IPS-18c (cell line): ENCODE measurements around the gene MPC1.
"Not testable (repeated sequence)": the region's sequence is repeated elsewhere in the genome, so short reads cannot be mapped to it uniquely, and the experiment has no call there.

ENCODE experiments used
- H3K4me3 ChIP-seq: 2 replicates; pipeline ENCODE4 v1.7.0; 2013; ENCODE audit warnings: low read depth, mild to moderate bottlenecking, low read length, moderate library complexity; ENCODE audit not compliant: insufficient read depth
- H3K9me3 ChIP-seq: one replicate; pipeline ENCODE4 v1.6.1; 2013; ENCODE audit warnings: mild to moderate bottlenecking, low read length, moderate library complexity; ENCODE audit not compliant: control insufficient read depth, insufficient read depth

Gene MPC1

GRCh38 chr6:166388290-166389004, 5.7 kb upstream of the MPC1 start:
- Histone ChIP-seq H3K9me3 (no peaks in the 10 kb centered on the region), H3K4me3 (no peak overlapping the region)

DNA sequence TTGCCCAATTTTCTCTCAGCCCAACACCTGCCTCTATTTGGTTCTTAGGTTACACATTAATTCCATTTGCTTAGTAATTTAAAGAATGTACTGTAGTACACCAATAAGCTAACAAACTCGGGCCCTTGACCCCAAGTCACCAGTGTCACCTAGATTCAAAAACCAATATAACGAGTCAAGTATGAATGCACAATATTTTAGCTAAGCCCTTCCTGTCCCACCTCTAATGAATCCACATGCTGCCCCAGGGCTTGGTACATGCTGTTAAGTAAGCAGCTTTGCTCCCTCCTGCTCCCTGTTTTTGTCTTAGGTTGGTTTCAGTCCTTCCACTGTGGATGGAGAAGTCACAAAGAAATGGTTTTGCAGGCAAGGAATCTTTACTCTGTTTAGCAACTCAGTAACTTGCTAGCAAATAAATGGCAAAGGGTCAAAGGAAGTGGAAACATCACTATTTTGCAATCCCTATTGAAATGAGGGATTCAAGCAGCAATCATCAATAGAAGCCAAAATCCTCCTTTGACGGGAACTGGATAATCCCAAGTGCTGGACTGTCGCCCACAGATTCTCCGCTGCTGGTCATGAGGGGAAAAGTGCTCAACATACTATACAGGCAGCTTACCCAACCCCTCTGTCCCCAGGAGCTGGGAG, 5.0 kb upstream of the MPC1 start:
- H3K4me3 ChIP-seq: no peak overlapping the region

DNA sequence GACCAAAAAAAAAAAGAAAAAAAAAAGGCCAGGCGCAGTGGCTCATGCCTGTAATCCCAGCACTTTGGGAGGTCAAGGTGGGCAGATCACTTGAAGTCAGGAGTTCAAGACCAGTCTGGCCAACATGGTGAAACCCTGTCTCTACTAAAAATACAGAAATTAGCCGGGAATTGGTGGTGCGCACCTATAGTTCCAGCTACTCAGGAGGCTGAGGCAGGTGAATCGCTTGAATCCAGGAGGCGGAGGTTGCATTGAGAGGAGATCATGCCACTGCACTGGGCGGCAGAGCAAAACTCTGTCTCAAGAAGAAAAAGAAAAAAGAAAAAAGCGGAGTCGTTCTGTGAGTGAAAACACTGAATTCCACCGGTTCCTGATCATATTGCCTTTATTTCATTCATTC, 4.4 kb upstream of the MPC1 start:
- not testable (repeated sequence) for H3K9me3 ChIP-seq, H3K4me3 ChIP-seq

More for the DNA sequence above, 5.0 kb upstream of the MPC1 start:
- H3K9me3 ChIP-seq: no peaks in the 10 kb centered on the region

GRCh38 chr6:166386111-166386510, 3.4 kb upstream of the MPC1 start:
- H3K4me3 ChIP-seq: no peak overlapping the region
- H3K9me3 ChIP-seq: no peaks in the 10 kb centered on the region

GRCh38 chr6:166383802-166384363, 1.1 kb upstream of the MPC1 start:
- not testable (repeated sequence) for H3K9me3 ChIP-seq
- peak overlapping the region; percentile 94 for H3K4me3 ChIP-seq

GRCh38 chr6:166382500-166382932, 224 bp downstream of the MPC1 start:
- Histone ChIP-seq H3K4me3 (peak overlapping the region; percentile 94), H3K9me3 (no peaks in the 10 kb centered on the region)

- Histone ChIP-seq H3K4me3 (peak overlapping the region; percentile 94), H3K9me3 (no peaks in the 10 kb centered on the region)
Observed at GRCh38 chr6:166381733-166382499, 824 bp downstream of the MPC1 start.

GRCh38 chr6:166381381-166381732, 1.4 kb downstream of the MPC1 start:
- H3K9me3 ChIP-seq: no peaks in the 10 kb centered on the region
- peak overlapping the region; percentile 94; the same call in 1 of the 2 replicates for H3K4me3 ChIP-seq

DNA sequence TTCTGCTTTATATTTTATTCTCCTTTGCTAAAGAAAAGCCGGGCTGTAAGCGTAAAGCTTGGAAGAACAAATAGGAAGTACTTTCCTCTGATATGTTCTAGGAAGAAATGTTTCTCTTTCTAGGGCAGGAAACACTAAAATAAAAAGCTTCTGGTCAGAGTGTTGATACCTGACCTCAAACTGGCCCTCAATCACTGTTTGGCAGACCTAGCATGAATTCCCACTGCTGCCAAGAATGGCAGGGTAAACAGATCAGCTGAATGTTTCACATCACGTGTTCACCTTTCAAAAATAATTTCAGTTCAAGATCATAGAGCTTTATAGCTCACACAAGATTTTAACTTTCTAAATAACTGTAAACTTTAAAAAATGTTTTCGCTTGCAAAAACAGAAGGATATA, 2.9 kb downstream of the MPC1 start:
- H3K4me3 ChIP-seq: no peak overlapping the region

DNA sequence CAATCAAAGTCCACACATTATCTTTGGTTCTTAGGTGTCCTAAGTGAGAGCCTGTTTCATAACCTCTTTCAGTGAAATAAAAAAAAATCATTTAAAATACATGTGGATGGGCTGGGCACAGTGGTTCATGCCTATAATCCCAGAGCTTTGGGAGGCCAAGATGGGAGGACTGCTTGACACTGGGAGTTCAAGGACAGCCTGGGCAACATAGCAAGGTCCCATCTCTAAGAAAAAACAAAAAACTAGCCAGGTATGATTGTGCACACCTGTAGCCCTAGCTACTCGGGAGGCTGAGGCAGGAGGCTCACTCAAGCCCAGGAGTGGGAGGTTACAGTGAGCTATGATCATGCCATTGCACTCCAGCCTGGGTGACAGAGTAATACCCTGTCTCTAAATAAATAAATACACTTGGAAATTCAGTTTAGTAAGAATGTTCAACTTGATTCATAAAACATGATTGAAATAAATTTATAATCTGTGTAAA, 3.6 kb downstream of the MPC1 start:
- no peak overlapping the region for H3K4me3 ChIP-seq
- no peaks in the 10 kb centered on the region for H3K9me3 ChIP-seq

More for the DNA sequence above, 2.9 kb downstream of the MPC1 start:
- H3K9me3 ChIP-seq: no peaks in the 10 kb centered on the region

- no peaks in the 10 kb centered on the region for H3K9me3 ChIP-seq
- H3K4me3 ChIP-seq: no peak overlapping the region
Observed at GRCh38 chr6:166377721-166378120, 5.0 kb downstream of the MPC1 start.

GRCh38 chr6:166375013-166375412, 7.7 kb downstream of the MPC1 start:
- Histone ChIP-seq H3K4me3 (no peak overlapping the region), H3K9me3 (no peaks in the 10 kb centered on the region)

- H3K9me3 ChIP-seq: no peaks in the 10 kb centered on the region
Observed at GRCh38 chr6:166370489-166370888, 12.3 kb downstream of the MPC1 start.

GRCh38 chr6:166369782-166370181, 13.0 kb downstream of the MPC1 start:
- Histone ChIP-seq H3K4me3 (no peak overlapping the region), H3K9me3 (no peaks in the 10 kb centered on the region)

More at GRCh38 chr6:166370489-166370888, 12.3 kb downstream of the MPC1 start:
- no peak overlapping the region for H3K4me3 ChIP-seq

DNA sequence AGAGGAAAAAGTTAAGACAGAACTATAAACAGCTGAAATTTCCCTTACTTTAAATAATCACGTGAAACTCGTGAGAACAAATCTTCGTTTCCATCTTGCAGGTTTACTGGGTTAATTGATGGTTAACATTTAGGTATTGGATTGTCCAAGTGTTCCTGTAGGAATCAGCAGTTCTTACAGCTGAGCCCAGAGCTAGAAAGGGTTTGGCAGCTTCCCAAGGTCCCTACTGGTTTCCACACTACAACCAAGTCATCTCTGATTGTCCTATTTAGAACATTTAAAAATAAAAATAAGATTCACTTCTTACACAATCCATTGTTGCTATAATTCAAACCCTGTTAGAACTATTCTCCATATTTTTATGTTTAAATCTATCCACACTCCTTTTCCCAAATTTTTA, 15.8 kb downstream of the MPC1 start:
- Histone ChIP-seq H3K9me3 (no peaks in the 10 kb centered on the region), H3K4me3 (no peak overlapping the region)

DNA sequence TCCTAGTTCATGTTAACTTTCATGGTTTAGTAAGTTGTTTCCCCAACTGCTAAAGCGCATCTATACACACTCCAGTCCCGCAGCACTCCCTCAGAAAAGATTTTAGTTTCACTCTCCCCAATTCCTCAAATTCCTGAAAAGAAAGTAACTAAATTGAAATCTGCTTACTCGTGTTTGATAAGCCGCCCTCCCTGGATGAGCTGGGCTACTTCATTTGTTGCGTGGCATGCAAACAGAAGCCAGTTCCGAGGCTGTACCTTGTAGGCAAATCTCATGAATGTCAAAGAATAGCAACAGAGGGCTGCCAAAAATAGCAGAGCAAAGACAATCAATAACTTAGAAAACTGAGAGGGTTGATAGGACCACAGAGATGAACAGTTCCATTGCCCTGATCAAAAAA, 16.9 kb downstream of the MPC1 start:
- Histone ChIP-seq H3K4me3 (no peak overlapping the region; the same call in 1 of the 2 replicates), H3K9me3 (no peaks in the 10 kb centered on the region)

GRCh38 chr6:166365221-166365620, 17.5 kb downstream of the MPC1 start:
- Histone ChIP-seq H3K4me3 (no peak overlapping the region), H3K9me3 (no peaks in the 10 kb centered on the region)
